Mesendoderm (in vitro differentiated cells): ENCODE data around the gene RGN.

Experiments used
- DNase-seq: peaks from one replicate; pipeline ENCODE4 v3.0.0; 2013
- H2AK5ac ChIP-seq: 2 replicates; pipeline ENCODE4 v1.6.1; 2013; ENCODE audit warnings: low read length, inconsistent platforms
- H2BK120ac ChIP-seq: 2 replicates; pipeline ENCODE4 v1.6.1; 2013; ENCODE audit warnings: low read depth, mild to moderate bottlenecking, low read length, moderate library complexity, mixed read lengths
- H2BK15ac ChIP-seq: replicated peaks from 2 replicates; pipeline ENCODE4 v1.6.1; 2013; ENCODE audit warnings: low read depth, mild to moderate bottlenecking, moderate library complexity
- H2BK5ac ChIP-seq: 2 replicates; pipeline ENCODE4 v1.6.1; 2013; ENCODE audit warnings: low read length, inconsistent platforms
- H3K18ac ChIP-seq: 2 replicates; pipeline ENCODE4 v1.6.1; 2013; ENCODE audit warnings: mild to moderate bottlenecking, low read length, mixed read lengths
- H3K23ac ChIP-seq: one replicate; pipeline ENCODE4 v1.6.1; 2013; ENCODE audit warnings: low read length
- H3K27ac ChIP-seq: 2 replicates; pipeline ENCODE4 v1.5.1; 2013; ENCODE audit warnings: low read depth, mild to moderate bottlenecking, inconsistent platforms, low read length, moderate library complexity
- H3K27me3 ChIP-seq: 2 replicates; pipeline ENCODE4 v1.6.1; 2013; ENCODE audit warnings: low read length, control low read depth, mild to moderate bottlenecking, inconsistent platforms; ENCODE audit not compliant: insufficient read depth, poor library complexity
- H3K36me3 ChIP-seq: 2 replicates; pipeline ENCODE4 v1.6.1; 2013; ENCODE audit warnings: low read length, inconsistent platforms; ENCODE audit not compliant: control insufficient read depth, insufficient read depth
- H3K4ac ChIP-seq: one replicate; pipeline ENCODE4 v1.6.1; 2013; ENCODE audit warnings: low read depth, mild to moderate bottlenecking, low read length, moderate library complexity
- H3K4me1 ChIP-seq: 2 replicates; pipeline ENCODE4 v1.6.1; 2013; ENCODE audit warnings: low read depth, low read length, inconsistent platforms; ENCODE audit not compliant: control insufficient read depth
- H3K4me2 ChIP-seq: 2 replicates; pipeline ENCODE4 v1.6.1; 2013; ENCODE audit warnings: low read length
- H3K4me3 ChIP-seq: 2 replicates; pipeline ENCODE4 v1.5.1; 2013; ENCODE audit warnings: mild to moderate bottlenecking, low read length
- H3K56ac ChIP-seq: one replicate; pipeline ENCODE4 v1.6.1; 2013; ENCODE audit warnings: low read length
- H3K79me1 ChIP-seq: 2 replicates; pipeline ENCODE4 v1.6.1; 2013; ENCODE audit warnings: low read length, inconsistent platforms
- H3K79me2 ChIP-seq: 2 replicates; pipeline ENCODE4 v1.6.1; 2013; ENCODE audit warnings: mild to moderate bottlenecking, low read length; ENCODE audit not compliant: control insufficient read depth, insufficient read depth
- H3K9ac ChIP-seq: 2 replicates; pipeline ENCODE4 v1.6.1; 2013; ENCODE audit warnings: low read length, inconsistent platforms
- H4K5ac ChIP-seq: one replicate; pipeline ENCODE4 v1.6.1; 2013; ENCODE audit warnings: low read length
- H4K8ac ChIP-seq: one replicate; pipeline ENCODE4 v1.6.1; 2013; ENCODE audit warnings: low read depth, mild to moderate bottlenecking, control low read depth, low read length, moderate library complexity
- WGBS: extraction: QIAGEN DNeasy Blood & Tissue Kit; methylation state at CpG from one replicate; pipeline ENCODE4 v1.1.7; 2013; ENCODE audit warnings: low lambda C conversion rate, missing lambda C conversion rate; ENCODE audit not compliant: insufficient coverage; ENCODE audit errors: extremely low coverage; 5-methylcytosine and 5-hydroxymethylcytosine counted together

Gene RGN

GRCh38 chrX:47061238-47061919, 16.9 kb upstream of the RGN start:
- no peak overlapping the region for H4K5ac ChIP-seq
- no peak overlapping the region for H2BK120ac ChIP-seq
- H2BK5ac ChIP-seq: no peak overlapping the region
- no CpG with 5 or more reads among the region's 2 CpGs for WGBS
- DNase-seq: no peak
- no peaks in the 10 kb centered on the region for H3K79me2 ChIP-seq
- H2AK5ac ChIP-seq: no peak overlapping the region
- no peak overlapping the region for H3K9ac ChIP-seq
- no peak overlapping the region for H3K4me2 ChIP-seq
- H2BK15ac ChIP-seq: no peak overlapping the region
- no peak overlapping the region for H3K4me3 ChIP-seq
- no peaks in the 10 kb centered on the region for H3K27me3 ChIP-seq
- H3K4ac ChIP-seq: no peak overlapping the region
- H3K4me1 ChIP-seq: no peaks in the 10 kb centered on the region
- no peak overlapping the region for H3K23ac ChIP-seq
- H3K79me1 ChIP-seq: no peaks in the 10 kb centered on the region
- H3K27ac ChIP-seq: no peak overlapping the region
- no peaks in the 10 kb centered on the region for H3K36me3 ChIP-seq
- no peak overlapping the region for H3K18ac ChIP-seq
- no peak overlapping the region for H4K8ac ChIP-seq
- no peak overlapping the region for H3K56ac ChIP-seq

- Histone ChIP-seq H3K4ac (no peak overlapping the region), H2BK120ac (no peak overlapping the region), H3K18ac (no peak overlapping the region), H2AK5ac (no peak overlapping the region), H3K79me1 (no peaks in the 10 kb centered on the region), H3K4me2 (no peak overlapping the region), H3K9ac (no peak overlapping the region), H3K27ac (no peak overlapping the region), H3K23ac (no peak overlapping the region), H2BK15ac (no peak overlapping the region), H3K27me3 (no peaks in the 10 kb centered on the region), H3K36me3 (no peaks in the 10 kb centered on the region), H3K4me3 (no peak overlapping the region), H3K79me2 (no peaks in the 10 kb centered on the region), H3K56ac (no peak overlapping the region), H2BK5ac (no peak overlapping the region), H4K5ac (no peak overlapping the region), H3K4me1 (no peaks in the 10 kb centered on the region), H4K8ac (no peak overlapping the region)
- WGBS: no CpG with 5 or more reads among the region's 2 CpGs
- no peak for DNase-seq
Observed at GRCh38 chrX:47063179-47063578, 15.1 kb upstream of the RGN start.

GRCh38 chrX:47068214-47068613, 10.0 kb upstream of the RGN start:
- no peak overlapping the region for H3K27ac ChIP-seq
- no peak overlapping the region for H2BK5ac ChIP-seq
- H2BK15ac ChIP-seq: no peak overlapping the region
- no peaks in the 10 kb centered on the region for H3K79me1 ChIP-seq
- H3K4me1 ChIP-seq: no peaks in the 10 kb centered on the region
- H3K4ac ChIP-seq: no peak overlapping the region
- no peak overlapping the region for H3K18ac ChIP-seq
- H2BK120ac ChIP-seq: no peak overlapping the region
- H3K36me3 ChIP-seq: no peaks in the 10 kb centered on the region
- H3K27me3 ChIP-seq: no peaks in the 10 kb centered on the region
- no peak overlapping the region for H3K23ac ChIP-seq
- no peak for DNase-seq
- H3K9ac ChIP-seq: no peak overlapping the region
- H3K56ac ChIP-seq: no peak overlapping the region
- no CpG with 5 or more reads among the region's 3 CpGs for WGBS
- no peak overlapping the region for H4K8ac ChIP-seq
- H3K4me2 ChIP-seq: no peak overlapping the region
- H2AK5ac ChIP-seq: no peak overlapping the region
- no peak overlapping the region for H4K5ac ChIP-seq
- H3K79me2 ChIP-seq: no peaks in the 10 kb centered on the region
- no peak overlapping the region for H3K4me3 ChIP-seq

- Histone ChIP-seq H3K36me3 (no peaks in the 10 kb centered on the region), H4K5ac (no peak overlapping the region), H3K27ac (no peak overlapping the region), H3K18ac (no peak overlapping the region), H3K56ac (no peak overlapping the region), H2BK120ac (no peak overlapping the region), H3K27me3 (no peaks in the 10 kb centered on the region), H4K8ac (no peak overlapping the region), H2BK15ac (no peak overlapping the region), H3K4me3 (no peak overlapping the region), H3K79me2 (no peaks in the 10 kb centered on the region), H2AK5ac (no peak overlapping the region), H3K4ac (no peak overlapping the region), H3K23ac (no peak overlapping the region), H3K79me1 (no peaks in the 10 kb centered on the region), H2BK5ac (no peak overlapping the region), H3K4me1 (no peaks in the 10 kb centered on the region), H3K4me2 (no peak overlapping the region), H3K9ac (no peak overlapping the region)
- DNase-seq: no peak
Observed at GRCh38 chrX:47068720-47069119, 9.5 kb upstream of the RGN start.

- H2BK5ac ChIP-seq: no peak overlapping the region
- no peak overlapping the region for H2AK5ac ChIP-seq
- no peaks in the 10 kb centered on the region for H3K79me1 ChIP-seq
- H3K79me2 ChIP-seq: no peaks in the 10 kb centered on the region
- H3K4ac ChIP-seq: no peak overlapping the region
- H3K4me2 ChIP-seq: no peak overlapping the region
- no peaks in the 10 kb centered on the region for H3K4me1 ChIP-seq
- whole genome bisulfite sequencing: no CpG with 5 or more reads among the region's 9 CpGs
- H3K56ac ChIP-seq: no peak overlapping the region
- no peak overlapping the region for H4K8ac ChIP-seq
- no peak overlapping the region for H3K9ac ChIP-seq
- no peaks in the 10 kb centered on the region for H3K36me3 ChIP-seq
- no peak overlapping the region for H3K18ac ChIP-seq
- H4K5ac ChIP-seq: no peak overlapping the region
- H3K4me3 ChIP-seq: no peak overlapping the region
- no peaks in the 10 kb centered on the region for H3K27me3 ChIP-seq
- DNase-seq: no peak
- no peak overlapping the region for H2BK15ac ChIP-seq
- H3K23ac ChIP-seq: no peak overlapping the region
- no peak overlapping the region for H2BK120ac ChIP-seq
- H3K27ac ChIP-seq: no peak overlapping the region
Observed at GRCh38 chrX:47080215-47080914, 2.1 kb downstream of the RGN start.

- H2BK120ac ChIP-seq: no peak overlapping the region
- no peak overlapping the region for H3K4ac ChIP-seq
- no peak overlapping the region for H4K8ac ChIP-seq
- WGBS: no CpG with 5 or more reads among the region's 5 CpGs
- no peak overlapping the region for H3K18ac ChIP-seq
- no peaks in the 10 kb centered on the region for H3K27me3 ChIP-seq
- H3K56ac ChIP-seq: no peak overlapping the region
- no peak overlapping the region for H3K27ac ChIP-seq
- no peak overlapping the region for H3K4me2 ChIP-seq
- no peak overlapping the region for H2BK5ac ChIP-seq
- no peak overlapping the region for H3K9ac ChIP-seq
- H3K79me1 ChIP-seq: no peaks in the 10 kb centered on the region
- H3K23ac ChIP-seq: no peak overlapping the region
- H3K36me3 ChIP-seq: no peaks in the 10 kb centered on the region
- no peak for DNase-seq
- H3K4me1 ChIP-seq: no peaks in the 10 kb centered on the region
- no peaks in the 10 kb centered on the region for H3K79me2 ChIP-seq
- no peak overlapping the region for H2BK15ac ChIP-seq
- H2AK5ac ChIP-seq: no peak overlapping the region
- no peak overlapping the region for H4K5ac ChIP-seq
- H3K4me3 ChIP-seq: no peak overlapping the region
Observed at GRCh38 chrX:47080915-47081236, 2.6 kb downstream of the RGN start.
